Ascending aorta (tissue), 2 donors: ENCODE data around the gene IMMP2L. TPM values are rescaled to one million over a fixed set of nuclear protein-coding genes. Genes with fewer than 3 reads are reported as not detected.

Experiments used
- DNase-seq, 2 donors: peaks; one replicate each; pipeline ENCODE4 v3.0.0-alpha.2; 2019; ENCODE audit warnings: low spot score in 2 of 2
- H3K27ac ChIP-seq, 2 donors: fragments of 200-600 bp; sonication (generic); one replicate each; pipeline ENCODE4 v1.5.1; 2016 to 2017; ENCODE audit warnings: mild to moderate bottlenecking in 1 of 2
- H3K27me3 ChIP-seq: fragments of 200-600 bp; sonication (generic); one replicate; pipeline ENCODE4 v1.5.1; 2017
- H3K36me3 ChIP-seq, 2 donors: fragments of 200-600 bp; sonication (generic); one replicate each; pipeline ENCODE4 v1.5.1; 2016
- H3K4me1 ChIP-seq, 2 donors: fragments of 200-600 bp; sonication (generic); one replicate each; pipeline ENCODE4 v1.5.1; 2016 to 2017; ENCODE audit warnings: mild to moderate bottlenecking in 1 of 2
- H3K4me3 ChIP-seq, 2 donors: fragments of 200-600 bp; sonication (generic); one replicate each; pipeline ENCODE4 v1.5.1; 2016 to 2017; ENCODE audit warnings: mild to moderate bottlenecking in 1 of 2
- H3K9me3 ChIP-seq, 2 donors: fragments of 200-600 bp; sonication (generic); one replicate each; pipeline ENCODE4 v1.5.1; 2016
- intact Hi-C: fragments of 100-400 bp; cut with DNase I; formaldehyde crosslinking; loops from one replicate; pipeline ENCODE4 v1.15.1; 2023
- total RNA-seq: library from RNA; depleted of rRNA; stranded (reverse); fragments of >200 nt; gene quantifications from one replicate; pipeline ENCODE4 v1.1.0, GENCODE V29; 2016
- TF ChIP-seq, protein P1 (sequence below), 3 experiments: fragments of 200-600 bp in 2 of 3; fragments of 450-650 bp in 1 of 3; sonication (generic) in 2 of 3; IDR thresholded peaks; one replicate each; pipeline ENCODE4 v1.5.1; 2016 to 2019; ENCODE audit warnings: antibody characterized with exemption in 3 of 3, mild to moderate bottlenecking in 1 of 3, moderate library complexity in 1 of 3

The IMMP2L gene
- total RNA-seq, 1 donor from 2014 or later = 143 TPM

DNA sequence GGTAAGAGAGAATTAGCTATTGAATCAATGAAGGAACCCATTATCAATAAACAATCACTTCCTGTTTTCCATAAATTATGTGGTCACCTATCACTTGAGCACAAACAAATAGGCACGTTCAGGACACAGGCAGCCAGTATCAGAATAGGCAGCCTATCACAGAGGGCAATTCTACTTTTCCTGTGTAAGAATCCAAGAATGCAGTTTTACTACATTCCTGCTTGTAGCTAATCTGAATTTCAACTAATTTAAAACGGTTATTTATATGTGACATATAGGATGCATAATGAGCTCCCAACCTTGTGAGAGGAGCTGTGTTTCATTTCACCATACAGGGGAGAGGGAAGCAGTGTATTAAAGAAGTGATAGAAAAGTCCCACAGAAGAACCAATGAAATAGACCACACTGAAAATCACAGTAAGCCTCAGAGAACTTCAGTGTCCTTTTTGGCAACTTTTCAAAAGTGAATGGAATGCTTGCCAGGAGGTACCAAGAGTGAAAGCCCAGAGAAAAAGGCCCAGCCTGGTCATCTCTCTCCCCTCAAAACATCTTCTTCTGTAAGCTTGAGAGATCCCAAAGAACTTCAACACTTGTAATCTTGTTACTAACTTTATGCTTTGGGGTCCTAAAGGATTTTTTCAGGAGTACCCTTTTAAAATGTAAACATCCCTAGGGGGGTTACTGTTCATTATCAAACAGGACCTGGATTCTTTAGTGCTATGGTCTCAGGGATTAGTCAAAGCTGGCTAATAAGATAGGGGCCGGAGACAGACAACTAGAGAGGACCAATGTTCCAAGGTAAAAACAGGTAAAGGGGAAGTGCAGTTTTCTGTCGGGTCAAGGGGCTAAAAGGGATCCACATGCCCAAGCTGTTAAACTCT, 1.3 kb downstream of the IMMP2L start:
- Histone ChIP-seq H3K9me3 (no peaks in the 10 kb centered on the region), H3K27me3 (no peaks in the 10 kb centered on the region), H3K36me3 (peaks cover 0 to 8% of the 10 kb centered on the region in 2 donors), H3K4me3 (peak overlapping the region; percentile 81 to 88), H3K27ac (peak overlapping the region; percentile 78 to 88), H3K4me1 (no peaks in the 10 kb centered on the region)
- intact Hi-C loops = loop anchor here (2.0 to 10.0 kb wide), 4 partner anchors 28 to 924 kb away; partner anchors contain the start of genes DOCK4, LSMEM1 and ZNF277
- TF ChIP-seq, protein P1, sequence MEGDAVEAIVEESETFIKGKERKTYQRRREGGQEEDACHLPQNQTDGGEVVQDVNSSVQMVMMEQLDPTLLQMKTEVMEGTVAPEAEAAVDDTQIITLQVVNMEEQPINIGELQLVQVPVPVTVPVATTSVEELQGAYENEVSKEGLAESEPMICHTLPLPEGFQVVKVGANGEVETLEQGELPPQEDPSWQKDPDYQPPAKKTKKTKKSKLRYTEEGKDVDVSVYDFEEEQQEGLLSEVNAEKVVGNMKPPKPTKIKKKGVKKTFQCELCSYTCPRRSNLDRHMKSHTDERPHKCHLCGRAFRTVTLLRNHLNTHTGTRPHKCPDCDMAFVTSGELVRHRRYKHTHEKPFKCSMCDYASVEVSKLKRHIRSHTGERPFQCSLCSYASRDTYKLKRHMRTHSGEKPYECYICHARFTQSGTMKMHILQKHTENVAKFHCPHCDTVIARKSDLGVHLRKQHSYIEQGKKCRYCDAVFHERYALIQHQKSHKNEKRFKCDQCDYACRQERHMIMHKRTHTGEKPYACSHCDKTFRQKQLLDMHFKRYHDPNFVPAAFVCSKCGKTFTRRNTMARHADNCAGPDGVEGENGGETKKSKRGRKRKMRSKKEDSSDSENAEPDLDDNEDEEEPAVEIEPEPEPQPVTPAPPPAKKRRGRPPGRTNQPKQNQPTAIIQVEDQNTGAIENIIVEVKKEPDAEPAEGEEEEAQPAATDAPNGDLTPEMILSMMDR (IDR thresholded peaks at IDR 0.05) = no peak
- DNase-seq = no peak

DNA sequence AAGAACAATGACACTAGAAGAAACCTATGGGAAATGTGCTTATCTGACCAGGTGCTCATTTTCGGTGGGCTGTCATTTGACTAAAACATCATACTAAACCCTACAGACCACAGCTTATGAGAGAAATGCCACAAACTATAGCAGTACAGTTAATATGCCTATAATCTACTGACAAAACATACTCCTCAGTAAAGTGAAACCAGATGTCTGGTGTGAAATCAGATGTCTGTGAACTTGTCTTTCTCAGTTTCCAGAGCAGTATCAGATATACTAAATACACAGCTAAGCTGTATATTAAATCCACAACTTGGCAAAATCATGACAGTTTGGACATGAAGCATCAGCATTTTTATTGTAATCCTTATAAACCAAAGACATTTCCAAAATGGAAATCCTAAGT, 3.3 kb downstream of the IMMP2L start:
- TF ChIP-seq, protein P1 (IDR thresholded peaks at IDR 0.05) = no peak
- H3K9me3 ChIP-seq = no peaks in the 10 kb centered on the region
- peaks cover 0 to 11% of the 10 kb centered on the region in 2 donors for H3K36me3 ChIP-seq
- intact Hi-C loops = no loop called here
- H3K4me3 ChIP-seq = no peak overlapping the region
- H3K27ac ChIP-seq = no peak overlapping the region
- DNase-seq = no peak
- H3K27me3 ChIP-seq = no peaks in the 10 kb centered on the region
- no peaks in the 10 kb centered on the region for H3K4me1 ChIP-seq

DNA sequence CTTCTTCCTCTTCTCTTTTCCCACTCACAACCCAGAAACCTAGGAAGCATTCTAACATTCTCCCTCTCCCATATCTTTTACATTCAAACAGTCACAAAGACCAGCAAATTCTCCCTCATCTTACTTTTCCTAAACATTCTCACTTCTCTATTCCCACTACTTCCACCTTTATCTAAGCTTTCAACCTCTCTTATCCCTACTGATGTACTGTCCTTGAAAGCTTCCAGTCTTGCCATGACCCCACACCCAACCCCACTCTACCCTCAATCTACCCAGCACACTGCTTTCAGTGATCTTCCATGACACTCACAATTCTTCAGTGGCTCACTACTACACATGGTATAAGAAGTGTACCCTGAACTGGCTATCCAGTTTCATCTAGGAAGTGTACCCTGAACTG, 5.3 kb downstream of the IMMP2L start:
- Histone ChIP-seq H3K9me3 (no peaks in the 10 kb centered on the region), H3K27me3 (no peaks in the 10 kb centered on the region), H3K36me3 (peaks cover 0 to 11% of the 10 kb centered on the region in 2 donors), H3K27ac (no peak overlapping the region), H3K4me3 (no peak overlapping the region), H3K4me1 (no peaks in the 10 kb centered on the region)
- TF ChIP-seq, protein P1 (IDR thresholded peaks at IDR 0.05) = no peak
- DNase-seq = no peak
- intact Hi-C loops = no loop called here

DNA sequence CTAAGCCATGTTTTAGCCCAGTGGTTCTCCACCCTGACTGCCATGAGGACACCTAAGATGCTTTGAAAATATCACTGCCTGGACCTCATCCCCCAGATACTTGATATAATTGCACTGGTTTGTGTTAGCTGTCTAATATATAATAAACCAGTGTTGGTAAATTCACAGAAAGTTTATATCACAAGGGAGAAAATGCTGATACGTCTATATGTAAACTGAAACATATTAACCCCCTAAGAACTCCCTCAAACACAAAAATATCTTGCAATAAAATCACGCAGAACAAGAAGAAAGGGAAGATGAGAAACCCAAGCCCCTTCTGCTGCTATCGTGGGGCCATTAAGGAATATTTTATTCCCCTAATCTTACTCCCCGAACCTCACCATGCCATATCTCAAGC, 8.2 kb downstream of the IMMP2L start:
- TF ChIP-seq, protein P1 (IDR thresholded peaks at IDR 0.05) = no peak
- DNase-seq = no peak
- H3K9me3 ChIP-seq = no peaks in the 10 kb centered on the region
- H3K4me1 ChIP-seq = no peaks in the 10 kb centered on the region
- peaks cover 10 to 16% of the 10 kb centered on the region in 2 donors for H3K36me3 ChIP-seq
- no peak overlapping the region for H3K4me3 ChIP-seq
- no peaks in the 10 kb centered on the region for H3K27me3 ChIP-seq
- no peak overlapping the region for H3K27ac ChIP-seq
- intact Hi-C loops = no loop called here

DNA sequence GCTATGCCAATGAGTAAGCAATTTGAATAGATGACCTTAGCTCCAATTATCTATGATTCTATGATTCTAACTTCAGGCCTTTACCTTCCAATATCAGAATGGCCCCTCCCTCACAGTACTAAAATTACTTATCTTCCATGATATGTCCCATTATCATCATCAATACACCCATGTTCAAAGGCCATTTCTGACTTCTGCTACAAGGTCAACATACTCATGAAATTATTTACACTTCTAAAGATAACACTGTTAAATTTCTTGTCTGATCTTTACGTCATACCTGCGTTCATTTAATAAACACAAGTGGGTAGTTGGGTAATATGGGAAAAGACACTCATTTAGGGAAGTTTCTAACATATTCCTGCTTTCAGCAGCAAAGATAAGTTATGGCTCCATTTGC, 21.2 kb downstream of the IMMP2L start:
- intact Hi-C loops = no loop called here
- Histone ChIP-seq H3K27ac (no peak overlapping the region), H3K4me1 (no peaks in the 10 kb centered on the region), H3K4me3 (no peak overlapping the region), H3K36me3 (no peaks in the 10 kb centered on the region), H3K27me3 (no peaks in the 10 kb centered on the region), H3K9me3 (no peaks in the 10 kb centered on the region)
- DNase-seq = no peak
- TF ChIP-seq, protein P1 (IDR thresholded peaks at IDR 0.05) = no peak
